ENCODE data around the gene MEGF11. TPM values are rescaled to one million over a fixed set of nuclear protein-coding genes. Genes with fewer than 3 reads are reported as not detected.

MEGF11 gene
- total RNA-seq, 6 experiments from 2014 or later: not detected

DNA sequence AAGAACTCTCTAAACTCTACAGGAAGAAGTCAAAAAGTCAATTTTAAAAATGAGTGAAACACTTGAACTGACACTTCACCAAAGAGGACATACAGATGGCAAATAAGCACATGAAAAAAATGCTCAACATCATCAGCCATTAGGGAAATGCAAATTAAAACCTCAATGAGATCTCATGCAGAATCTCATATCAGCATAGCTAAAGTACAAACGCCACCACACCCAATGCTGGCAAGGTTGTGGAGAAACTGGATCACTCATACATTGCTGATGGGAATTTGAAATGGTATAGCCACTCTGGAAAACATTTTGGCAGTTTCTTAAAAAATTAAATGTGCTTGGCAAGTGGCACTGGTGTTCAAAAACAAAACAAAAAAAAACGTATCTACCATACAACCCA, 34.2 kb downstream of the MEGF11 start:
- Mint-ChIP-seq H3K27ac (no peak overlapping the region), H3K4me1 (ENCODE audit: low read depth) (no peaks in the 10 kb centered on the region), H3K36me3 (ENCODE audit: low read depth) (no peaks in the 10 kb centered on the region), H3K9me3 (no peaks in the 10 kb centered on the region), H3K27me3 (ENCODE audit: insufficient read depth) (peaks cover 37% of the 10 kb centered on the region), H3K4me3 (no peak overlapping the region)
- DNase-seq: no peak
- TF ChIP-seq, protein P1, sequence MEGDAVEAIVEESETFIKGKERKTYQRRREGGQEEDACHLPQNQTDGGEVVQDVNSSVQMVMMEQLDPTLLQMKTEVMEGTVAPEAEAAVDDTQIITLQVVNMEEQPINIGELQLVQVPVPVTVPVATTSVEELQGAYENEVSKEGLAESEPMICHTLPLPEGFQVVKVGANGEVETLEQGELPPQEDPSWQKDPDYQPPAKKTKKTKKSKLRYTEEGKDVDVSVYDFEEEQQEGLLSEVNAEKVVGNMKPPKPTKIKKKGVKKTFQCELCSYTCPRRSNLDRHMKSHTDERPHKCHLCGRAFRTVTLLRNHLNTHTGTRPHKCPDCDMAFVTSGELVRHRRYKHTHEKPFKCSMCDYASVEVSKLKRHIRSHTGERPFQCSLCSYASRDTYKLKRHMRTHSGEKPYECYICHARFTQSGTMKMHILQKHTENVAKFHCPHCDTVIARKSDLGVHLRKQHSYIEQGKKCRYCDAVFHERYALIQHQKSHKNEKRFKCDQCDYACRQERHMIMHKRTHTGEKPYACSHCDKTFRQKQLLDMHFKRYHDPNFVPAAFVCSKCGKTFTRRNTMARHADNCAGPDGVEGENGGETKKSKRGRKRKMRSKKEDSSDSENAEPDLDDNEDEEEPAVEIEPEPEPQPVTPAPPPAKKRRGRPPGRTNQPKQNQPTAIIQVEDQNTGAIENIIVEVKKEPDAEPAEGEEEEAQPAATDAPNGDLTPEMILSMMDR (IDR thresholded peaks at IDR 0.05): no peak

DNA sequence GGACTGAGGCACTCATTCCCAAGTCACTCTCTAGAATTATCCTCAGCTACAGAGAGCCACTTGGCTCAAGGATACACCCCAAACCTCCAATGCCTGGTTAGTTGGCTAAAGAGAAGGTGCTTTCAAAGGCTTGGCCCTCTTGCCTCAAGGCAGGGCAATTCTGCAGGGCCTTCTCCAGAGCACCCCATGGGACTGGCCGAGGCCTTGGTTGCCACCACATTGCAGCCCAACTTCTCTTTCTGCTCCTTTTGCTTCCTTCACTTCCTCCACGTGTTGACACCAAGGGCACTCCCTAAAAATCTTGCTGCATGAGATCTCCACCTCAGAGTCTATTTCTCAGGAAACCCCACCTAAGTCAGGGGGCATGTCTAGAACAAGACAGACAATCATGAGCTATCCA, 36.7 kb downstream of the MEGF11 start:
- DNase-seq: no peak
- Mint-ChIP-seq H3K4me3 (no peak overlapping the region), H3K9me3 (no peaks in the 10 kb centered on the region), H3K36me3 (ENCODE audit: low read depth) (no peaks in the 10 kb centered on the region), H3K4me1 (ENCODE audit: low read depth) (no peaks in the 10 kb centered on the region), H3K27me3 (ENCODE audit: insufficient read depth) (peaks cover 46% of the 10 kb centered on the region), H3K27ac (no peak overlapping the region)
- TF ChIP-seq, protein P1 (IDR thresholded peaks at IDR 0.05): no peak

DNA sequence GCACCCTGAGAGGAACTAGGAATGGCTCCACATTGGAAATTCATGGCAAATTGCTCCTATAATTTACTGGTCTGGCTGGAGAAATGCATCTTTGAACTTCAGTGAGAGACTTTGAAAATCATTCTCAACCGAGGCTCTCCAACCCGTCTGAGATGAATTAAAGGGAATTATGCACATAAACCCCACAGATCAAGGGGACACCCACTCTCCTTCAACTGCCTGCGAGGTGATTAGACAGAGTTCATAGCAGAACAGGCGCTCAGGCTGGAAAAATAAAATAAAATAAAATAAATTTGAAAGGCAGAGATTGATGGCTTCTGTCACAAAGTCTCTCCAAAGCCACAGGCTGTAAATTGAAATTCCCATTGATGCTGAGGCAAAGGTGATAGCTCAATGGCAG, 37.7 kb downstream of the MEGF11 start:
- no peaks in the 10 kb centered on the region for H3K36me3 Mint-ChIP-seq (ENCODE audit: low read depth)
- TF ChIP-seq, protein P1 (IDR thresholded peaks at IDR 0.05): no peak
- H3K4me1 Mint-ChIP-seq (ENCODE audit: low read depth): no peaks in the 10 kb centered on the region
- peaks cover 42% of the 10 kb centered on the region for H3K27me3 Mint-ChIP-seq (ENCODE audit: insufficient read depth)
- DNase-seq: no peak
- no peak overlapping the region for H3K27ac Mint-ChIP-seq
- H3K4me3 Mint-ChIP-seq: no peak overlapping the region
- no peaks in the 10 kb centered on the region for H3K9me3 Mint-ChIP-seq

DNA sequence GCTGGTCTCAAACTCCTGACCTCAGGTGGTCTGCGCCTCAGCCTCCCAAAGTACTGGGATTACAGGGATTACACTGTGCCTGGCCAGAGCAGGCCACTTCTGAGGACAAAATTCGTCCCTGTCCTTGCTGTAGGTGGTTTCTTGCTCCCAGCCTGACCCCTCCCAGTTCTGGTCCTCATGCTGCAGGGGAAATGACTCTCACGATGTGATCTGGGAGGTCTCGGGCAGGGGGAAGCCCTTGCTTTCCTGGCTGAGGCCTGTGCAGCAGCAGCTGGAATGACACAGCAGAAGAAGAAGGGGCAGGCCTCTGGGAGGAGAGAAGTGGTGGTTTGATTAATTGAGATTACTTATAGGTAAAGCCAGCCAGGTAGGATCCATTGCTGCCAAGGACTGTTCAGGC, 39.3 kb downstream of the MEGF11 start:
- H3K4me1 Mint-ChIP-seq (ENCODE audit: low read depth): no peaks in the 10 kb centered on the region
- no peak for DNase-seq
- TF ChIP-seq, protein P1 (IDR thresholded peaks at IDR 0.05): no peak
- H3K9me3 Mint-ChIP-seq: no peaks in the 10 kb centered on the region
- H3K27ac Mint-ChIP-seq: no peak overlapping the region
- peaks cover 49% of the 10 kb centered on the region for H3K27me3 Mint-ChIP-seq (ENCODE audit: insufficient read depth)
- H3K36me3 Mint-ChIP-seq (ENCODE audit: low read depth): no peaks in the 10 kb centered on the region
- no peak overlapping the region for H3K4me3 Mint-ChIP-seq

DNA sequence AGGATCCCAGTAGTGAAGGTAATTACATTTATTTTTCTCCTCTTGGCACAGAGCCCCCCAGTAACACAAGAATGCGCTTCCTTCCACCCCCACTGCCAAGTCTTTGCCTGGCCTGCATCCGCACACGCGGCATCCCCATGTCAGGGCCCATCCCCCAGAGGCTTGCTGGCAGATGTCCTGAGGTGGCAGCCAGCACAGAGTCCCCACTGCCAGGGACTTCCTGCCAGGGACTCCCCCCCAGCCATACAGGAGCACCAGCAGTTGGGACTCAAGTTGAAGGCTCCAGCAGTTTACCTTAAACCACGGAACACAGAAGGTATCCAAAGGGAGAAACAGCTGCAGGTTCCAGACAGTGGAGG, 41.0 kb downstream of the MEGF11 start:
- TF ChIP-seq, protein P1 (IDR thresholded peaks at IDR 0.05): no peak
- no peak overlapping the region for H3K4me3 Mint-ChIP-seq
- H3K4me1 Mint-ChIP-seq (ENCODE audit: low read depth): no peaks in the 10 kb centered on the region
- peaks cover 56% of the 10 kb centered on the region for H3K27me3 Mint-ChIP-seq (ENCODE audit: insufficient read depth)
- DNase-seq: no peak
- H3K36me3 Mint-ChIP-seq (ENCODE audit: low read depth): no peaks in the 10 kb centered on the region
- H3K27ac Mint-ChIP-seq: no peak overlapping the region
- no peaks in the 10 kb centered on the region for H3K9me3 Mint-ChIP-seq

Data from HFFc6 (cell line).